Measurements from ENCODE around the gene TTC9. TPM values are rescaled to one million over a fixed set of nuclear protein-coding genes. Genes with fewer than 3 reads are reported as not detected.

TTC9 gene
- total RNA-seq, 1 experiment from 2014 or later = 26.2 TPM

GRCh38 chr14:70698288-70698687, 56.6 kb downstream of the TTC9 start:
- Mint-ChIP-seq H3K4me1 (peaks cover 23% of the 10 kb centered on the region), H3K36me3 (no peaks in the 10 kb centered on the region), H3K9me3 (no peaks in the 10 kb centered on the region), H3K27ac (no peak overlapping the region), H3K4me3 (no peak overlapping the region), H3K27me3 (ENCODE audit: low read depth) (no peaks in the 10 kb centered on the region; the same call in none of the 2 replicates)
- ChIA-PET CTCF (interaction anchor here (0.8 to 1.9 kb wide), 3 partner anchors 10 to 16 kb away, joined by 3 to 5 read pairs (median 4); no protein-coding TSS in a partner anchor), POLR2A (no interaction called here)
- ATAC-seq = no peak
- no peak for DNase-seq (ENCODE audit: low spot score)
- TF ChIP-seq USF1 (CRISPR knock-in tag; IDR thresholded peaks at IDR 0.05) = no peak
- 0 out of 2 replicates have a peak, but pooled peaks have one; percentile 72 for TF ChIP-seq NFE2L1 (CRISPR knock-in tag; IDR thresholded peaks at IDR 0.05)
- TF ChIP-seq IRF1 (CRISPR knock-in tag; IDR thresholded peaks at IDR 0.05) = no peak
- TF ChIP-seq ATF2 (CRISPR knock-in tag; IDR thresholded peaks at IDR 0.05; ENCODE audit: borderline replicate concordance, low read depth) = no peak
- TF ChIP-seq ERG (CRISPR knock-in tag; IDR thresholded peaks at IDR 0.05) = no peak
- TF ChIP-seq ZNF671 (CRISPR knock-in tag; IDR thresholded peaks at IDR 0.05) = no peak
- no peak for TF ChIP-seq TEAD1 (CRISPR knock-in tag; IDR thresholded peaks at IDR 0.05)
- TF ChIP-seq FOXP1 (CRISPR knock-in tag; IDR thresholded peaks at IDR 0.05; ENCODE audit: borderline replicate concordance) = no peak
- TF ChIP-seq ZNF121 (CRISPR knock-in tag; IDR thresholded peaks at IDR 0.05) = no peak
- TF ChIP-seq HMGXB4 (CRISPR knock-in tag; IDR thresholded peaks at IDR 0.05) = no peak
- TF ChIP-seq NR3C1 (CRISPR knock-in tag; conservative IDR thresholded peaks at IDR 0.05; ENCODE audit: low read depth) = no peak
- no peak for TF ChIP-seq ATF1 (CRISPR knock-in tag; IDR thresholded peaks at IDR 0.05)
- TF ChIP-seq MAX (CRISPR knock-in tag; IDR thresholded peaks at IDR 0.05) = 0 out of 2 replicates have a peak, but pooled peaks have one; percentile 40

GRCh38 chr14:70699646-70700045, 57.9 kb downstream of the TTC9 start:
- Mint-ChIP-seq H3K36me3 (no peaks in the 10 kb centered on the region), H3K9me3 (no peaks in the 10 kb centered on the region), H3K27ac (no peak overlapping the region), H3K4me3 (no peak overlapping the region), H3K4me1 (peaks cover 23% of the 10 kb centered on the region), H3K27me3 (ENCODE audit: low read depth) (no peaks in the 10 kb centered on the region; the same call in none of the 2 replicates)
- CTCF ChIA-PET = interaction anchor here (0.7 to 1.9 kb wide), 3 partner anchors 14 to 72 kb away, joined by 4 to 5 read pairs (median 4); no protein-coding TSS in a partner anchor
- DNase-seq (ENCODE audit: low spot score) = no peak
- no peak for TF ChIP-seq TP53 (CRISPR knock-in tag; IDR thresholded peaks at IDR 0.05)
- TF ChIP-seq NR2C2 (CRISPR knock-in tag; IDR thresholded peaks at IDR 0.05) = no peak
- no peak for TF ChIP-seq ZNF423 (CRISPR knock-in tag; IDR thresholded peaks at IDR 0.05)
- POLR2A ChIA-PET = no interaction called here
- ATAC-seq = no peak

All from WTC11 (cell line).